Pulmonary artery endothelial cell (primary cell): ENCODE data around the gene DMC1. TPM values are rescaled to one million over a fixed set of nuclear protein-coding genes. Genes with fewer than 3 reads are reported as not detected.
"Not testable (repeated sequence)": the region's sequence is repeated elsewhere in the genome, so short reads cannot be mapped to it uniquely, and the experiment has no call there.

Source experiments
- DNase-seq: peaks from one replicate; pipeline ENCODE4 v3.0.0-alpha.2; 2011; ENCODE audit warnings: low read depth, low spot score
- total RNA-seq: library from RNA; depleted of rRNA; stranded (reverse); fragments of >200 nt; gene quantifications from 2 replicates; pipeline ENCODE4 v1.2.3, GENCODE V29; 2014

The DMC1 gene, protein sequence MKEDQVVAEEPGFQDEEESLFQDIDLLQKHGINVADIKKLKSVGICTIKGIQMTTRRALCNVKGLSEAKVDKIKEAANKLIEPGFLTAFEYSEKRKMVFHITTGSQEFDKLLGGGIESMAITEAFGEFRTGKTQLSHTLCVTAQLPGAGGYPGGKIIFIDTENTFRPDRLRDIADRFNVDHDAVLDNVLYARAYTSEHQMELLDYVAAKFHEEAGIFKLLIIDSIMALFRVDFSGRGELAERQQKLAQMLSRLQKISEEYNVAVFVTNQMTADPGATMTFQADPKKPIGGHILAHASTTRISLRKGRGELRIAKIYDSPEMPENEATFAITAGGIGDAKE
- total RNA-seq = 2.2 and 3.1 TPM in 2 replicates

DNA sequence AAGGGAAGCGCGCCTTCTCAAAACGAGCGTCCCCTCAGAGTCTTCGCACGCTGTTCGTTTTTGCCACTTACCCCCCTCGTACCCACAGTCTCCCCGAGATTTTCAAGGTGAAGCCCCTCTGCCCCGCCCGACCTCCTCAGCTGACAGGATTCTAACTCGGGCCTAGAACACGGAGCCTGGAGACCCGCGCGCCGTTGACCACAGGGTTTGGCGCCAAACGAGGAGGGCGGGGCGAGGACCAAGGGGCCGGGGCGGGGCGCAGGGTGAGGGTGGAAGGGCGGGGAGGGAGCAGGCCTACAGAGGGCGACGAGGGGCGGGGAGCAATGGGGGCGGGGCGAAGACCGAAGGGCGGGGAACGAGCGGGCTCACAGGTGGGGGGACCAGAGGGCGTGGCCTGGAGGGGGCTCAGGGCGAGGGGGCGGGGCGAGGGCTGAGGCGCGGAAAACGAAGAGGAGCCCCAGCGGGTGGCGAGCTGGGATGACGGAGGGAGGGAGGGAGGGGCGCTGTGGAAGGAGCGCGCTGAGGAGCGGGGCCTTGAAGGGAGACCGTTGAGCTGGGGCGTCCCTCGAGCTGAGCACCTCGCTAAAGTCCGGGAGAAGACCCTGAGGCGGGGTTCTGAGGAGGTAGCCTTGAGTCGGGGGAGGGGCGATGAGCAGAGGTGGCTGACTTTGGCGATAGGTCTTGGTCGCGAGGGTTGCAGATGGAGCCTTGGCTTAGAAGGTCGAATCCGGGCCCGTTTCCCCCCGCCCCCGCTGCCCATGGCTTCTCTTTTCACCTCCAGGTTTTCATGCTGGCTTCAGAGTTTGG is at the start of gene DMC1:
Gene DMC1, minus strand, starts transcription at position 212 of the 807 bp plus-strand sequence. CDS start 1,927 bp downstream, outside the sequence.
- peak; percentile 26 for DNase-seq

GRCh38 chr22:38618682-38619081 is 48.7 kb upstream of the DMC1 start:
- no peak for DNase-seq

DNA sequence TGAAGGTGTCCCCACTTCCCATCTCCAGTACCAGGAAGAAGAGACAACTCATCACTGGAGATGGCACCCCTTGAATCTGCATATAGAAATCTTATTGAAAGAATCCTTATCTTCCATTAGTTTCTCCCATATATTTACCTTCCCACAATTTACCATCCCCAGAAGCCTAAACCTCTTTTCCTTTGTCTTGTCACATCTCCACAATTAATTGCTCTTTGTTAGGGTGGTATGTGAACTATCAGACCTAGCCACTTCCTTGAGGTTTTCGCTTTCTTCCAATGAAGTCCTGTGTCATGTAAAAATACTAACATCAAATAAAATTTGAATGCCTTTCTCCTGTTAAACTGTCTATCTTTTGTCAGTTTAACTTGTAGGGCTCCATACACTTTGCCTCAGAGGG is 48.3 kb upstream of the DMC1 start:
- DNase-seq = no peak

- not testable (repeated sequence) for DNase-seq
Observed at GRCh38 chr22:38615064-38615405, 45.1 kb upstream of the DMC1 start.

DNA sequence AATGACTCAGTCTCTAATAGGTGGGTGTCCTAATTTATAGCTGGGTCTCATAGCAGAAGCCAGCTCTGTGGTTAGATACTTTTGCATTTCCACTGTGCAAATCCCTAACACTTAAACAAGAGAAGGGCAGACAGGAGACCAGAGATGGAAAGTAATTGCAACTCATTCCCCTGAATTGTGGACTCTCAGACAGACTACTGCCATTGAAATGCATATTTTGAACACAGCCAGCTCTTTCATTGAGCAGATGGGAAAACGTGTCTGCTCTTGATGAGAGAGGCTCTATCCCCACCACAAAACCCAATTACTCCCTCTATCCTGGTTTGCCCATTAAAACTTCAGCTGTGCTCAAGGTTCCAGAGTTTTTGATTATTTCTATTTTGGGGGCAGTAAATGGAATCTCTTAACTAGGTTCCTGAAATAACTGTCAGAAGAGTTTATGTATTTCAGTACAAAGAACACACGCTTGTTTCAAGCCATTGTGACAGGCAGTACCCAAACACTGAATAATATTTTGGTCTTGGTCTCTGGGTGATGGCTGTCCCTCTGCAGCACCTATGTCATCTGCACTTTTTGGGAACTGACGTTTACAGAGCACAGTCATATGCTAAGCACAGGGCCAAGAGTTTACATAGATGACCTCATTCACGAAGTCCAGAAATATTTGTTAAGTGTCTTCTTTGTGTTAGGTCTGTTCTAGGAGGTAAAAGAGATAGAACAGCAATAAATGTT is 44.5 kb upstream of the DMC1 start:
- DNase-seq = no peak

DNA sequence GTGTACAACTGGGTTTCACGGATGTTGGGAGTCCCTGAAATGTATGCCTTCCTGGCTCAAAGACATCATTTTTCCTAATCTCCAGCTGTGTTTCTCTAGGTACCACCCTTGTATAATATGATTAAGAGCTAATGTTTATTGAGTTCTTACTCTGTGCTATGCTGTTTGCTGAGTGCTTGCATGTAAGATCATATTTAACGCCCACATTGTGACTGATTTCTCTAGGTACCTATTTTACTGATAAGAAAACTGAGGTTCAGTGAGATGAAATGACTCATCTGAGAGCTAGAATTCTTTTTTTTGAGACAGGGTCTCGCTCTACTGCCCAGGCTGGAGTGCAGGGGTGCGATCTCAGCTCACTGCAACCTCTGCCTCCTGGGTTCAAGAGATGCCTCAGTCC is 43.6 kb upstream of the DMC1 start:
- no peak for DNase-seq

- DNase-seq = no peak
Observed at GRCh38 chr22:38612217-38613006, 42.4 kb upstream of the DMC1 start.

GRCh38 chr22:38611559-38611958 is 41.6 kb upstream of the DMC1 start:
- DNase-seq = no peak

DNA sequence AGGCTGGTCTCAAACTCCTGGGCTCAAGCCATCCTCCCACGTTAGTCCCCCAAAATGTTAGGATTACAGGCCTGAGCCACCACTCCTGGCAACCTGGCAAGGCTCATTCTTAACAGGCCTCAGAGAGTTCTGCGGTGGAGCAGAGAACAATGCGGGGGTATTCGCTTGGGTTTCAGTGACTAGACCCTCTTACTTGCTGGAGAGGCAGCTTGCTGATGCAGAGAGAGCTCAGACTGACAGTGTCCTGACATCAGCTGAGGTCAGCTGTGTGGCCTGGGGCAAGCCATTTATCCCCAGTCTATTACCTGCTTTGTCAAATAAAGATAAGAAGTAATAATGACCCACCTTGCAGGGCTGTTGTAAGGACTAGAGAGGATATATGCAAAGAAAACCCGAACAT is 40.3 kb upstream of the DMC1 start:
- DNase-seq = no peak

DNA sequence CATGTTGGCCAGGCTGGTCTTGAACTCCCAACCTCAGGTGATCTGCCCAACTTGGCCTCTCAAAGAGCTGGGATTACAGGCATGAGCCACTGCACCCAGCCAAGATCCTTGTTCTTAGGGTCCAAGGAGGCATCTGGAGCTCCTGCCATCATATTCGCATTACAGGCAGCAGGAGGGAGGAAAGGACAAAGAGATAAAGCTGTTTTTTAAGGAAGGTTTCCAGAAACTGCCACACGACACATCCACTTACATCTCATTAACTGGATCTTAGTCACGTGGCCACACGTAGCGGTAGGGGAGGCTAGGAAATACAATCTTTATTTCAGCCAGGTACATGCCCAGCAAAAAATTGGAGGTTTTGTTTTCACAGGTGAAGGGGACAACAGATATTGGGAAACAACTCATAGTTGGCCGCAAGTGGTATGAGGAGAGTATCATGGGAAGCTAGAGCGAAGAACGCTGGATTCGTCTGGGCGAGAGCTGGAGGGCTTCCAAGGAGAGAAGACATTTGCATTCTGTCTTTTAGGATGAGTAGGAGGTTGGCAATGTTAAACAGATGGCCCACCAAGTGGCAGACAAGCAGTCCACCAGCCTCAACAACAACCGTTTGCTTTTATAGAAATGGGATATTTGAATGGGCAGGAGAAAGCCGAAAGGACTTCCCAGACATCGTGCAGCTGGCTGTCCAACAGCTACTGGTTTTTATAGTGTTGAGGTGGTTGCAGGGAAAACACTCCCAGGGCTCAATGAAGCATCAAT is 39.2 kb upstream of the DMC1 start:
- DNase-seq = no peak

DNA sequence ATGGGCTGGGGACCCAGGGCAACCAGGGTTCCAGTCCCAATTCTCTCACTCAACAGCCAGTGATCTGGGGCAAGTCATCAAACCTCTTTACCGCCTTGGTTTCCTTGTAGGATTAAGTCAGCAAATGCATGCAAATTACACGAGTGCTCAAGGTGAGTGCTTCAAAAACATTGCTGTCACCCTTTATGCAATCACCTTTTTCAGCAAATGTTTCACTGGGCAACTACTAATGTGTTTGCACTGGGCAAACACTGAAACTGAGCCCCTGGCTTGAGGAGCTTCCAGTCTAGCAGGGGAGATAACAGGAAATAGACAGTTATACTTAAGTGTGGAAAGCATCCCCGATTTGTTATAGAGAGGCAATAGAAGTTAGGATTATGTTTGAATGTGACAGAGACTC is 37.7 kb upstream of the DMC1 start:
- DNase-seq = no peak

DNA sequence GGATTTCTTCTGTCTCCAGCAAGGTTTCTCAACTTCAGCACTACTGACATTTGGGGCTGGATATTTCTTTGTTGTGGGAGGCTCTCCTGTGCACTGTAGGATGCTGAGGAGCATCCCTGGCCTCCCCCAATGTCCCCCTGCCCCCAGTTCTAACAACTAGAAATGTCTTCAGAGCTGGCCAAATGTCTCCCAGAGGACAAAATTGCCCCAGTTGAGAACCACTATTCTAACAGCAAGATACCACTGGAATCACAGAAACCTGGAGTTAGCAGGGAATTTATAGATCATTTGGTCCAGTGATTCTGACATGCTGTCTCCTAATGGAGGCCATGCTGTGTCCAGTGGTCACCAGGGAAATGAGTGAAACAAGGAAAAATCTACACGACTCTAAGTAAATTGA is 32.2 kb upstream of the DMC1 start:
- DNase-seq = no peak

DNA sequence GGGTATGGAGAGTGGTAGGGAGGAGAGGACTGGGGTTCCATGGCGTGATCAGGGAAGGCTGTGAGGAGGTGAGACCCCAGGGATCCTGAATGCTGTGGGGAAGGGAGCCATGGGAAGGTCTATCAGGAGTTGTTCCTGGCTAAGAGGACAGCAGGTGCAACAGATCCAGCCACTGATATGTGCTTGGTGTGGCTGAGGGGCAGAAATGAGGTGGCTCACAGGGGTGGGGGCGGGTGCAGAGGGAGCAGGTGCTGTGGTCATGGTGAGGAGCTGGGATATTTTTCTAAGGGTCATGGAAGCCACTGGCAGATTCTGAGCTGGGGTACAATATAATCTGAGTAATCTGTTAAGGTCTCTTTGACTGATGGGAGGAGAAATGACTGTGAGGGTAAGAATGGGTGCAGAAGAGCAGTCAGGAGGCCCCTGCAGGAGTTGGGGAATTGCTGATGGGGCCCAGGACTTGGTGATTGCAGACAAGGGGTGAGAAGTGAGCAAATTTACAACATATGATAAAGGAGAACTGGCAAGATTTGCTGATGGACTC is 31.3 kb upstream of the DMC1 start:
- no peak for DNase-seq

GRCh38 chr22:38599466-38599865 is 29.5 kb upstream of the DMC1 start:
- DNase-seq = no peak

DNA sequence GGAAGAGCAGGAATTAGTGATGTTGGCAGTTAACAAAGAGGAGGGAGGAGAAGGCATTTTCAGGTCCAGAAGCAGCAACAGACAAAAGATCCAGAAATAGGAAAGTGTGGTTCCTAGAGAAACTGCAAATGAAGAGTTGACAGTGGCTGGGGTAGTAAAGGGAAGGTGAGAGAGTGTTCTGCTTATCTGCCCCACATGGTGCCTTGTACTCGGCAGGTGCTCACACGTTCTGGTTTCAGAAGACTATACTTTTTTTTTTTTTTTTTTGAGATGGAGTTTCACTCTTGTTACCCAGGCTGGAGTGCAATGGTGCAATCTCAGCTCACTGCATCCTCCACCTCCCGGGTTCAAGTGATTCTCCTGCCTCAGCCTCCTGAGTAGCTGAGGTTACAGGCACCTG is 12.9 kb upstream of the DMC1 start:
- not testable (repeated sequence) for DNase-seq

GRCh38 chr22:38578505-38578904 is 8.5 kb upstream of the DMC1 start:
- no peak for DNase-seq

- peak; percentile 4 for DNase-seq
Observed at GRCh38 chr22:38572065-38572464, 2.1 kb upstream of the DMC1 start.

DNA sequence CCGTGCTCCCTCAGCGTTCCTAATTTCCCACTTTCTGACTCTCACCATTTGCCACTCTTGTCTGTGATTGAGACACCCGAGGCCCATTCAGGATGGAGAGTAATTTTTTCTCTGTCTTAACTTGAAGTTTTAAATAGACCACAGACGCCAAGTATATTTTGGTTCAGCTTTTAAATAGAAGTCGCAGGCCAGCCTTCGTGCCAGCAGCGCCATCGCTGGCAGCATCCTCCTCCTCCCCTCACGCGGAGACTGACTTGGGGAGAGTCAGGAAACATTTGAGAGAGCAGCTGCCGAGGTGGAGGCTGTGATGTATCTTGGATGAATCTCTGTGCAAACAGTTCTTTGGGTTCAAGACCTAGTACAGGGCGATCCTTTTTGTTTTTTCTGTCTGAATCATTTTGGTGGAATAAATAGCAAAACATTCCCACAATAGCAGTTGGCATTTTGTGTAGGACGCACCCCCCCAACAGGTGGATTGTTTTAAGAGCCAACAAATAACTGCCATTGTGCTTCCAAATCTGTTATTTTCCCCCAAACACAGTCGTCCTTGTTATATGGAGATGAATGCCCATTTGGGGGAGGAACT is 889 bp upstream of the DMC1 start:
- no peak for DNase-seq

- DNase-seq = no peak
Observed at GRCh38 chr22:38569181-38569971, 607 bp downstream of the DMC1 start.
